ENCODE data around the gene KDELR3. TPM values are rescaled to one million over a fixed set of nuclear protein-coding genes. Genes with fewer than 3 reads are reported as not detected.

Gene KDELR3
- total and polyA plus RNA-seq, 10 of the 15 experiments (the other 5 are each of a cell fraction or from before 2014, with no cell fraction given), result 0.15 to 0.98 (median 0.25) TPM; not detected in 1

- no peak for TF ChIP-seq ATF2 (IDR thresholded peaks at IDR 0.05; ENCODE audit: low read length)
- no peak for TF ChIP-seq SUZ12 (IDR thresholded peaks at IDR 0.05; ENCODE audit: unreplicated experiment)
- no peak for TF ChIP-seq CREM (IDR thresholded peaks at IDR 0.05; ENCODE audit: low read depth)
- TF ChIP-seq ZNF622 (IDR thresholded peaks at IDR 0.05), result no peak
- no peak for TF ChIP-seq NKRF (conservative IDR thresholded peaks at IDR 0.05)
- peak; percentile 73 for TF ChIP-seq DPF2 (IDR thresholded peaks at IDR 0.05)
- TF ChIP-seq KLF5 (IDR thresholded peaks at IDR 0.05; ENCODE audit: partially characterized antibody), result no peak
- no peak for TF ChIP-seq HSF1 (IDR thresholded peaks at IDR 0.05; ENCODE audit: low read depth, low read length)
- TF ChIP-seq BMI1 (IDR thresholded peaks at IDR 0.05; ENCODE audit: borderline replicate concordance), result no peak
- TF ChIP-seq BHLHE40 (IDR thresholded peaks at IDR 0.05; ENCODE audit: borderline replicate concordance in 1 of 2, low read depth in 2 of 2, low read length in 1 of 2), result peak; percentile 6 to 43; a peak in 2 of 4 replicates
- no peak for TF ChIP-seq RAD51 (IDR thresholded peaks at IDR 0.05)
- peak; percentile 48; the same call in 1 of the 2 replicates for TF ChIP-seq POLR2A (IDR thresholded peaks at IDR 0.05; ENCODE audit: low read depth, low read length)
- no peak for TF ChIP-seq RCOR1 (conservative IDR thresholded peaks at IDR 0.05; ENCODE audit: low read depth, low read length)
- TF ChIP-seq GATAD2B (conservative IDR thresholded peaks at IDR 0.05; ENCODE audit: low read depth), result peak; percentile 83; the same call in 1 of the 2 replicates
- TF ChIP-seq TAF1 (IDR thresholded peaks at IDR 0.05; ENCODE audit: borderline replicate concordance, low read depth, low read length), result no peak
- no peak for TF ChIP-seq MTA3 (IDR thresholded peaks at IDR 0.05; ENCODE audit: borderline replicate concordance, low read length)
- no peak for TF ChIP-seq GABPA (IDR thresholded peaks at IDR 0.05; ENCODE audit: low read depth)
- TF ChIP-seq STAT1 (conservative IDR thresholded peaks at IDR 0.05), result no peak
- no peak for TF ChIP-seq WRNIP1 (IDR thresholded peaks at IDR 0.05; ENCODE audit: borderline replicate concordance, low read depth, low read length)
- TF ChIP-seq NFIC (IDR thresholded peaks at IDR 0.05; ENCODE audit: low read depth, low read length), result no peak
- no peak for TF ChIP-seq ZBTB40 (IDR thresholded peaks at IDR 0.05; ENCODE audit: borderline replicate concordance)
These were observed at the start of gene KDELR3 (continued) for GRCh38 chr22:38467904-38468442.
